Prostate gland (tissue), 2 donors: Measurements from ENCODE around the gene FAM181A. TPM values are rescaled to one million over a fixed set of nuclear protein-coding genes. Genes with fewer than 3 reads are reported as not detected.
A peak's percentile ranks its signal among the peaks of the same experiment; 100 is the strongest.

ENCODE experiments used
- DNase-seq: peaks from one replicate; pipeline ENCODE4 v3.0.0-alpha.2; 2019; ENCODE audit warnings: low spot score
- H3K27ac ChIP-seq, 2 donors: fragments of 200-600 bp; sonication (generic); 2 replicates each; pipeline ENCODE4 v1.5.1; 2017 to 2019
- H3K27me3 ChIP-seq: fragments of 200-600 bp; sonication (generic); replicated peaks from 2 replicates; pipeline ENCODE4 v1.5.1; 2019; ENCODE audit not compliant: insufficient read depth
- H3K36me3 ChIP-seq, 2 donors: fragments of 200-600 bp; sonication (generic); 1 replicate in 1 of 2; 2 replicates in 1 of 2; pipeline versions ENCODE4 v1.5.1 to v1.8.1; 2017 to 2019
- H3K4me1 ChIP-seq: fragments of 200-600 bp; sonication (generic); replicated peaks from 2 replicates; pipeline ENCODE4 v1.5.1; 2019
- H3K4me3 ChIP-seq, 2 donors: fragments of 200-600 bp; sonication (generic); 2 replicates each; pipeline ENCODE4 v1.5.1; 2017 to 2019
- H3K9me3 ChIP-seq: fragments of 200-600 bp; sonication (generic); 2 replicates; pipeline ENCODE4 v1.5.1; 2017
- CTCF ChIP-seq, 4 experiments: fragments of 200-600 bp in 2 of 4; fragments of 450-650 bp in 2 of 4; sonication (generic) in 2 of 4; IDR thresholded peaks; 1 replicate in 3 of 4; 2 replicates in 1 of 4; pipeline ENCODE4 v1.5.1; 2016 to 2019; ENCODE audit warnings: antibody characterized with exemption in 4 of 4, mild to moderate bottlenecking in 2 of 4, moderate library complexity in 2 of 4
- POLR2A ChIP-seq: fragments of 450-650 bp; IDR thresholded peaks from one replicate; pipeline ENCODE4 v1.6.1; 2016; ENCODE audit warnings: antibody characterized with exemption, mild to moderate bottlenecking
- POLR2AphosphoS5 ChIP-seq: sonication (generic); formaldehyde crosslinking; IDR thresholded peaks from one replicate; pipeline ENCODE4 v1.6.1; 2017; ENCODE audit warnings: antibody characterized with exemption
- WGBS: methylation state at CpG from one replicate; pipeline ENCODE4 v1.1.5; 2018; 5-methylcytosine and 5-hydroxymethylcytosine counted together
- intact Hi-C: fragments of 100-400 bp; cut with DNase I; formaldehyde crosslinking; loops from one replicate; pipeline ENCODE4 v1.14.2; 2022
- total RNA-seq, 2 donors: library from RNA; depleted of rRNA; stranded (reverse); fragments of >200 nt; gene quantifications; one replicate each; pipeline ENCODE4 v1.1.0, GENCODE V29; 2016

Gene FAM181A
- total RNA-seq, 2 donors from 2014 or later: 3.1 TPM; not detected in 1

DNA sequence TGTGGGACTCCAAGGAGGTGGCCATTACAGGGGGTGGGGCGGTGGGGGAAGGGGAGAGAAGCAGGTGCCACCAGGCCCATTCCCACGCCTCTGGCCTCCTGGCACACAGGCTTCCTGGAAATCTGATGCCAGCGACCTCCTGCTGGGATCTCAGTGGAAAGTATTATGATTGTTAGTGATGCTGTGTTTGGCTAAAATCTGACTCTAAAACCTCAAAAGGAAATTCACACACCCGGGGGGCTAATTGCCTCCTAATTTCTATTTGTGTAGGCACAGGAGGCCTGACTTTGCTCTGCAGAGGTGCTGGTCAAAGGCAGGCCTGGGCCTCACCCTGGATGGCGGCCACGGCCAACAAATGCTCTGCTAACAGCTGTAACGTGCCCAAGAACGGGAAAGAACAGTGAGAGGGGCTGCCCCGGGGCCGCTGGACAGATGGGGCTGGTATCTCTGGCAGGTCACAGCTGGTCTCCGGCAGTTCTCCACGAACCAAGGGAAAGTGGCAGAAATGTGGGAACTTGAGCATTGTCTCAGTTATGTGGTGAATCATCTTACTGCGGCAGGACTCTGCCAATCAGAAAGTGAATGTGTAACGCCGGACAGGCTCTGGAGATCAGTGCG is 14.3 kb downstream of the FAM181A start:
- Histone ChIP-seq H3K36me3 (no peaks in the 10 kb centered on the region), H3K4me1 (no peaks in the 10 kb centered on the region), H3K4me3 (no peak overlapping the region), H3K9me3 (no peaks in the 10 kb centered on the region), H3K27ac (peak overlapping the region in 1 of 2 donors; percentile 11), H3K27me3 (peaks cover 5% of the 10 kb centered on the region)
- 32% methylated on average over 16 of the region's 16 CpGs for WGBS
- no peak for DNase-seq
- intact Hi-C loops: no loop called here
- TF ChIP-seq CTCF (IDR thresholded peaks at IDR 0.05) (no peak), POLR2A (no peak), POLR2AphosphoS5 (no peak)

GRCh38 chr14:93943052-93943451 is 15.9 kb downstream of the FAM181A start:
- Histone ChIP-seq H3K27ac (no peak overlapping the region), H3K4me1 (no peaks in the 10 kb centered on the region), H3K27me3 (peaks cover 5% of the 10 kb centered on the region), H3K36me3 (no peaks in the 10 kb centered on the region), H3K4me3 (no peak overlapping the region), H3K9me3 (no peaks in the 10 kb centered on the region)
- intact Hi-C loops: no loop called here
- 92% methylated on average over 10 of the region's 10 CpGs for WGBS
- TF ChIP-seq POLR2AphosphoS5 (no peak), CTCF (IDR thresholded peaks at IDR 0.05) (no peak), POLR2A (no peak)
- DNase-seq: no peak

GRCh38 chr14:93943930-93944329 is 16.8 kb downstream of the FAM181A start:
- 88% methylated on average over 9 of the region's 9 CpGs for WGBS
- no peak overlapping the region for H3K4me3 ChIP-seq
- TF ChIP-seq POLR2AphosphoS5 (no peak), POLR2A (no peak), CTCF (IDR thresholded peaks at IDR 0.05) (no peak)
- peaks cover under 1% of the 10 kb centered on the region for H3K27me3 ChIP-seq
- no peaks in the 10 kb centered on the region for H3K36me3 ChIP-seq
- no peak for DNase-seq
- intact Hi-C loops: no loop called here
- H3K9me3 ChIP-seq: no peaks in the 10 kb centered on the region
- H3K27ac ChIP-seq: no peak overlapping the region
- no peaks in the 10 kb centered on the region for H3K4me1 ChIP-seq

GRCh38 chr14:93944348-93945069 is 17.4 kb downstream of the FAM181A start:
- WGBS: 83% methylated on average over 16 of the region's 16 CpGs
- Histone ChIP-seq H3K27me3 (no peaks in the 10 kb centered on the region), H3K4me3 (no peak overlapping the region), H3K36me3 (no peaks in the 10 kb centered on the region), H3K4me1 (no peaks in the 10 kb centered on the region), H3K27ac (no peak overlapping the region), H3K9me3 (no peaks in the 10 kb centered on the region)
- TF ChIP-seq CTCF (IDR thresholded peaks at IDR 0.05): no peak
- TF ChIP-seq POLR2AphosphoS5: no peak
- TF ChIP-seq POLR2A: no peak
- DNase-seq: no peak
- intact Hi-C loops: no loop called here

- WGBS: 87% methylated on average over 5 of the region's 5 CpGs
- intact Hi-C loops: no loop called here
Measured at GRCh38 chr14:93945070-93945399, 17.9 kb downstream of the FAM181A start.

More at GRCh38 chr14:93945070-93945399, 17.9 kb downstream of the FAM181A start:
- H3K27me3 ChIP-seq: no peaks in the 10 kb centered on the region
- H3K9me3 ChIP-seq: no peaks in the 10 kb centered on the region
- DNase-seq: no peak
- H3K4me1 ChIP-seq: no peaks in the 10 kb centered on the region
- no peak for TF ChIP-seq CTCF (IDR thresholded peaks at IDR 0.05)
- TF ChIP-seq POLR2AphosphoS5: no peak
- no peak for TF ChIP-seq POLR2A
- H3K36me3 ChIP-seq: no peaks in the 10 kb centered on the region
- no peak overlapping the region for H3K27ac ChIP-seq
- H3K4me3 ChIP-seq: no peak overlapping the region
